Mucosa of descending colon (tissue), 3 donors: ENCODE measurements around the gene TTLL6. TPM values are rescaled to one million over a fixed set of nuclear protein-coding genes. Genes with fewer than 3 reads are reported as not detected.

Source experiments
- ATAC-seq: fragments of 200-7000 bp; cut with Tn5 transposase; one replicate; pipeline ENCODE4 v1.9.1; 2020; ENCODE audit warnings: mild to moderate bottlenecking, moderate library complexity
- DNase-seq, 3 donors: peaks; one replicate each; pipeline ENCODE4 v3.0.0-alpha.2; 2020
- H3K36me3 ChIP-seq: fragments of 200-600 bp; one replicate; pipeline ENCODE4 v1.8.0; 2021; ENCODE audit warnings: low read depth, mild to moderate bottlenecking
- H3K4me1 ChIP-seq: fragments of 200-600 bp; one replicate; pipeline ENCODE4 v1.8.0; 2021; ENCODE audit warnings: low read depth, mild to moderate bottlenecking
- H3K4me3 ChIP-seq: fragments of 200-600 bp; one replicate; pipeline ENCODE4 v1.8.0; 2021; ENCODE audit warnings: mild to moderate bottlenecking
- H3K9me3 ChIP-seq: fragments of 200-600 bp; one replicate; pipeline ENCODE4 v1.8.0; 2021; ENCODE audit warnings: mild to moderate bottlenecking
- CTCF ChIP-seq: fragments of 200-600 bp; IDR thresholded peaks from one replicate; pipeline ENCODE4 v1.8.0; 2022; ENCODE audit warnings: antibody characterized with exemption, mild to moderate bottlenecking
- intact Hi-C, 2 donors: fragments of 100-400 bp; cut with DNase I in 1 of 2; cut with micrococcal nuclease in 1 of 2; formaldehyde crosslinking; loops; one replicate each; pipeline versions ENCODE4 v1.11.0 to v1.11.1; 2022; cut with DNase I, micrococcal nuclease
- total RNA-seq, 3 donors: library from RNA; stranded (reverse); fragmentation: NEBNext Ultra II Directional in 2 of 3; extraction: Animal tissue kit (Norgen Biotek cat#: 25700) in 2 of 3; gene quantifications; one replicate each; pipeline versions ENCODE4 v1.2.1 to v1.2.4, GENCODE V29; 2021 to 2023
- donor health status: DM: no; HTN: no; CAD: no; lungs with moderate emphysema.
- donor health status: DM: no; HTN: no; CAD: no.
- donor health status: DM: no; HTN: yes; CAD: no.

The TTLL6 gene
- total RNA-seq, 3 donors from 2014 or later, result 10.7 to 25.1 (median 12.2) TPM

GRCh38 chr17:48725288-48726064 lies 91.6 kb downstream of the TTLL6 start:
- DNase-seq (peak in 2 of 3 donors; percentile 19 to 60), ATAC-seq (no peak)
- Histone ChIP-seq H3K4me1 (peaks cover 20% of the 10 kb centered on the region), H3K4me3 (no peak overlapping the region), H3K36me3 (no peaks in the 10 kb centered on the region), H3K9me3 (no peaks in the 10 kb centered on the region)
- intact Hi-C loops, result loop anchor here in 1 of 2 donors (5.0 kb wide), 2 partner anchors 67 to 157 kb away; no protein-coding TSS in a partner anchor
- TF ChIP-seq CTCF, result no peak

DNA sequence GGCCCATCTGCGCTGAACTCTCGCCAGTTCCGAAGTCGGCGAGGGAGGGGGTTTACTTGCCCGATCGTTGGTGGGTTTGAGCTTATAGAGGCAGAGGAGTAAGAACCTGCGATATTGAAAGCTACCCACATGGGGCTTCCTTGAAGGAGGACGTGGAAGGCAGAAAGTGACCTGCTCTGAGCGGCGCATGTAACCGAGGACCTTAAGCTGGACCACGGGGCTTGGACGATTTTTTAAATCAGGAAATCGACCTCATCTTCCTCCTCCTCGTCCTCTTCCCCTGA lies 92.1 kb downstream of the TTLL6 start:
- ATAC-seq, result no peak
- no peaks in the 10 kb centered on the region for H3K36me3 ChIP-seq

GRCh38 chr17:48724251-48725003 lies 92.6 kb downstream of the TTLL6 start:
- Histone ChIP-seq H3K36me3 (no peaks in the 10 kb centered on the region), H3K4me3 (no peak overlapping the region), H3K9me3 (no peaks in the 10 kb centered on the region), H3K4me1 (peaks cover 20% of the 10 kb centered on the region)
- TF ChIP-seq CTCF, result peak; percentile 57
- ATAC-seq (peak; percentile 40), DNase-seq (peak; percentile 91 to 98 (median 95))
- intact Hi-C loops, result loop anchor here (5.0 kb wide), 3 partner anchors 68 to 158 kb away; no protein-coding TSS in a partner anchor

More for the DNA sequence above, 92.1 kb downstream of the TTLL6 start:
- peaks cover 20% of the 10 kb centered on the region for H3K4me1 ChIP-seq
- TF ChIP-seq CTCF, result no peak
- H3K9me3 ChIP-seq, result no peaks in the 10 kb centered on the region
- DNase-seq, result peak in 1 of 3 donors; percentile 42
- no peak overlapping the region for H3K4me3 ChIP-seq
- intact Hi-C loops, result loop anchor here in 1 of 2 donors (5.0 kb wide), 2 partner anchors 67 to 157 kb away; no protein-coding TSS in a partner anchor

- DNase-seq (peak; percentile 72 to 76 (median 76)), ATAC-seq (peak; percentile 8)
- peaks cover 20% of the 10 kb centered on the region for H3K4me1 ChIP-seq
- TF ChIP-seq CTCF, result no peak
- H3K9me3 ChIP-seq, result no peaks in the 10 kb centered on the region
- intact Hi-C loops, result loop anchor here (5.0 kb wide), 2 partner anchors 69 to 79 kb away; no protein-coding TSS in a partner anchor
- no peak overlapping the region for H3K4me3 ChIP-seq
- no peaks in the 10 kb centered on the region for H3K36me3 ChIP-seq
Observed at GRCh38 chr17:48723423-48724250, 93.4 kb downstream of the TTLL6 start.

DNA sequence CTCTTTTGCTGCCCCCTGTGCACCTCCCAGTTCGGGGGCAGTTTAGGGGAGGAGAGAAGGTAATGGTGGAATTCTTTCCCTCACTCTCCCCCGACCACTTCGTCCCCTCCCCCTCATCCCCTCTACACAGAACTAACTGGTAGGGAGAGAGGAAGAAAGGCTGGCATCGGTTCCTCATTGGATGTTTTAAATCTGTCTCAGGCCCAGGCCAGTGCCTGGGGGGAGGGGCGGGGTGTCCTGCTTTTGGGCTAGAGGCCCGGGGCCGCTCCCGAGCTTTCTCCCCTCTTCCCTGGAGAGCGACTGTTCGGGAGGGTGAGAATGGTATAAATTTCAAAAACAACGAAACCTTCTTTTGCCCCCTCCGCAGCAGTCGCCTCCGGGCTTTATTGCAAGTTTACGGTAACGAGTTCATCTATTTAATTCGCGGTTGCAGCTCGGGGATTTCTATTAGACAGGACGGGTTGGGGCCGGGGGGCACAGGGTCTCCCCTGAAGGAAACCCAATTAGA lies 94.1 kb downstream of the TTLL6 start, which contains the start of gene PRAC2:
Gene PRAC2, plus strand, starts transcription at position 271 of the 508 bp plus-strand sequence. CDS start 1,226 bp downstream, outside the sequence.
- no peaks in the 10 kb centered on the region for H3K9me3 ChIP-seq
- DNase-seq, result peak; percentile 70 to 74 (median 73)
- intact Hi-C loops, result loop anchor here (5.0 kb wide), 2 partner anchors 69 to 79 kb away; no protein-coding TSS in a partner anchor
- H3K36me3 ChIP-seq, result no peaks in the 10 kb centered on the region
- ATAC-seq, result peak; percentile 29
- no peak for TF ChIP-seq CTCF
- H3K4me1 ChIP-seq, result peaks cover 17% of the 10 kb centered on the region
- peak within 1 kb of the TSS; percentile 48 for H3K4me3 ChIP-seq
